ENCODE measurements around the gene KREMEN2.

KREMEN2 gene

DNA sequence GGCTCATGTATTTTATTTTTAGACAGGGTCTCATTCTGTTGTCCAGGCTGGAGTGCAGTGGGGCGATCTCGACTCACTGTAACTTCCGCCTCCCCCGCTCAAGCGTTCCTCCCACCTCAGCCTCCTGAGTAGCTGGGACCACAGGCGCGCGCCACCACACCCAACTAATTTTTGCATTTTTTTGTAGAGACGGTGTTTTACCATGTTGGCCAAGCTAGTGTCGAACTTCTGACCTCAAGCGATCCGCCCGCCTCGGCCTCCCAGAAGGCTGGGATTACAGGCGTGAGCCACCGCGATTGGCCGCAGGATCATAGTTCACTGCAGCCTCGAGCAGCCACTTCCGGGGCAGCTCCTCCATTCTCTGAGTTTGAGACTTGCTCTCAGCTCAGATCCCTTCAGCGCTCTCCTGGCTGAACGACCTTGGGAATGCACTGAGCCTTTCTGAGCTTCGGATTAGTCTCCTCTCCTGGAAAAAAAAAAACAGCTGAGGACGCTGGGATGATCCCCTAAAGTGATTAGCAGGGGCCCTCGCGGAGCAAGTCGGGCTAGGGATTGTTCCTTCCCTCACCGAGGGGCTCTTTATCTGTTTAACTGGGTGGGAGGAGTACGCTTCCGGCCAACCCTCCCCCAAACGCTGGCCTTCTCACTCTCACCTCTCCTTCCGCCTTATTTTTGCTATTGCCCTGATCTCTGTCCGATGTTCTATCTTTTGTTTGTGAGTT lies 17.3 kb downstream of the KREMEN2 start:
- no peak for DNase-seq

GRCh38 chr16:2981899-2982250 lies 17.8 kb downstream of the KREMEN2 start:
- DNase-seq = no peak

DNA sequence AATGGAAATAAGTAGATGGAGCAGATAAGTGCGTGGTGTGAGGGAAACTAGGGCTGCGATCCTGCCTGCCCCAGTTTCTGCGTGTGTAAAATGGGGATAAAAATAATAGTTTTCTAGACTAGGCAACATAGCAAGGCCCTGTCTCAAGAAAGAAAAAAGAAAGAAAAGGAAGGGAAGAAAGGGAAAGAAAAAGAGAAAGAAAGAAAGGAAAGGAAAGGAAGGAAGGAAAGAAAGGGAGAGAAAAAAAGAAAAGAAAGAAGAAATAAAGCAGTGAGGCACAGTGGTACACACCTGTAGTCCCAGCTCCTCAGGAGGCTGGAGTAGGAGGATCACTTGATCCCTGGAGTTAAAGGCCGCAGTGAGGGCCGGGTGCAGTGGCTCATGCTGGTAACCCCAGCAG lies 18.3 kb downstream of the KREMEN2 start:
- no peak for DNase-seq

- DNase-seq = peak; percentile 88
These were observed 19.6 kb downstream of the KREMEN2 start for GRCh38 chr16:2983706-2984136.

DNA sequence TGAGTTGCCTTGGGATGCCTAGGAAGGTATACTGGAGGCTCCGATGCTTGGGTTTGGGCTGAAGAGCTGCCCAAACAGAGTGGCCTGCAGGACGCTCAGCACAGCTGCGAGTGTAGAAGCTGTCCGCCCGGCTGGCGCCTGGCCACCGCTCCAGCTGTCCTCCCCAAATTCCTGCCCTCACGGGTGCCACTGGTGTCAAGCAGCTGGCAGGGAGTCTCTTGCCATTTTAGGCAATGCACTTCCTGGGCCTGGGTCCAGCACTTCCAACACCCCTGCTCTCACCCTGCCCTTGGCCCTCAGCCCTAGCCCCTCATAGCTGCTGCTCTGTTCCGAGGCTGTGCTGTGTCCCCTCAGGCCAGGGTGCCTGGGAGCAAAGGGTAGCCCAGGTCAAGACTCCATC lies 21.4 kb downstream of the KREMEN2 start:
- DNase-seq = no peak

- no peak for DNase-seq
These were observed 21.8 kb downstream of the KREMEN2 start for GRCh38 chr16:2985893-2986355.

- DNase-seq = no peak
These were observed 22.6 kb downstream of the KREMEN2 start for GRCh38 chr16:2986623-2987188.

DNA sequence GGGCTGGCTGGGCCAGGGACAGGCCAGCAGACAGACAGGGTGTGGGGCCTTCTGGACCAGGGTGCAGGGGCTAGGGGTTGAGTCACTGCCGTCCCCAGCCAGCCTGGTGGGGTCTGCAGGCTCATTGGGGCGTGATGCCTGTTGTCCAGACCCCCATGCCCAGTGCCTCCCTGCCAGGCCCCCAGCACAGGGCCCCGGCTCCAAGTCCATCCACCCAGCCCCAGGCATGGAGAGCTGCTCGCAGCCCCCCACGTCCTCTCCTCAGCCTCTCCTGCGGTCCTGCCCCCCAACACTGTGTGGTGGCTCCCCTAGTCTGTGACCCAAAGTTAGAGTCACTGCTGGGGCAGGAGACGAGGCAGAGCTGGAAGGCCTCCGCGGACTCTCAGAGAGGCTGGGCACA lies 23.2 kb downstream of the KREMEN2 start:
- no peak for DNase-seq

- peak; percentile 34 for DNase-seq
These were observed 23.8 kb downstream of the KREMEN2 start for GRCh38 chr16:2987833-2988232.

GRCh38 chr16:2988590-2989099 lies 24.6 kb downstream of the KREMEN2 start:
- DNase-seq = no peak

- no peak for DNase-seq
These were observed 26.8 kb downstream of the KREMEN2 start for GRCh38 chr16:2990891-2991290.

DNA sequence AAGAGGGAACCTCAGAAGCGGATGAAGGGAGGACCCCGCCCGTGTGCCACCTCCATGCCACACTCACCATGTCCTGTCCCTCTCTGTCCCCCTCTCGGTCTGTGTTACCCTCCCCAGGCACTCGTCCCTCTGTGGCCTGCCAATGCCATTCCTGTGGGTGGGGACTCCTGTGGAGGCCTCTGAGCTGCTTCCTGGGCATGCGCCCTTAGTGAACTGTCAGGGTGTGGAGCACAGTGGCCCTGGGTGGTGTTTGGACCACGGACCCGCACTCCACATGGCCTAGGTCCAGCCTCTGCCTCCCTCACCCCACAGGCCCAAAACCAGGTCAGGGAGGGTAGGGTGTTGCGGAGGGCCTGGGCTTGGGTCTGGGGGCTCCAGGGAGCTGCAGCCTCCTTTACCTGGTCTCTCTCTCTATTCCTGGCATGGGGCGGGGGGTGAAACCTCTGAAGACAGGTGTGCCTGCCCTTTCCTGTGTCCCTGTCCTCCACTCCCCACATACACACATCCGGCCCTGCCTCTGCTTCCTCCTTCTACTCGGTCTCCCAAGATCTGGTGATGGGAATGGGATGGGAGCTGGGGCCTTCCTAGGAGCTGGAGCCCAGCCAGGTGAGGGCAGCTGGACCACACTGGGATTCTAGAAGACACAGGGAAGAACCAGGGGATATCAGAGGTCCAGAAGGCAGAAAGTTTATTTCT lies 27.6 kb downstream of the KREMEN2 start:
- no peak for DNase-seq

GRCh38 chr16:2992383-2993081 lies 28.5 kb downstream of the KREMEN2 start:
- no peak for DNase-seq

DNA sequence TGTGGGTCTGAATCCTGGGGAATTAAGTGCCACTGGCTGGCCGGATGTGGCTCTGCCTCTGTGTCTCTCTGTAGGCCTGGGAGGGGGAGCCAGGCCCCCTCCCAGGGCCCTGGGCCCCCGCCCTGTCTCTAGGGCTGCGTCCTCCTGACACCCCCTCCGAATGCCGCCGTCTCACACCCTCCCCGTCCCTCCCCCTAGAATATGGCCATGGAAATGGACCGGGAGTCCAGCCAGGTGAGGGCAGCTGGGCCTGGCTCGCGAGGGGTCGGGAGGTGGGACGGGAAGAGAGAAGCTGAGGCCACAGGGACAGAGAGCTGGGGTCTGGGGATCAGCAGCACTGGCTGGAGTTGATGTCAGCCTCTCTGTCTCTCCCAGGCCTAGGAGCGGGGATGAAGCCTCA lies 32.2 kb downstream of the KREMEN2 start:
- DNase-seq = no peak

- DNase-seq = no peak
These were observed 35.9 kb downstream of the KREMEN2 start for GRCh38 chr16:2999929-3000328.

GRCh38 chr16:3000540-3000939 lies 36.5 kb downstream of the KREMEN2 start:
- DNase-seq = no peak

- no peak for DNase-seq
These were observed 37.2 kb downstream of the KREMEN2 start for GRCh38 chr16:3001316-3001715.

GRCh38 chr16:3003582-3004270 lies 39.7 kb downstream of the KREMEN2 start:
- peak; percentile 100 for DNase-seq

- DNase-seq = peak; percentile 59
These were observed 40.2 kb downstream of the KREMEN2 start for GRCh38 chr16:3004319-3004718.

GRCh38 chr16:3004781-3005284 lies 40.8 kb downstream of the KREMEN2 start:
- peak; percentile 63 for DNase-seq

DNA sequence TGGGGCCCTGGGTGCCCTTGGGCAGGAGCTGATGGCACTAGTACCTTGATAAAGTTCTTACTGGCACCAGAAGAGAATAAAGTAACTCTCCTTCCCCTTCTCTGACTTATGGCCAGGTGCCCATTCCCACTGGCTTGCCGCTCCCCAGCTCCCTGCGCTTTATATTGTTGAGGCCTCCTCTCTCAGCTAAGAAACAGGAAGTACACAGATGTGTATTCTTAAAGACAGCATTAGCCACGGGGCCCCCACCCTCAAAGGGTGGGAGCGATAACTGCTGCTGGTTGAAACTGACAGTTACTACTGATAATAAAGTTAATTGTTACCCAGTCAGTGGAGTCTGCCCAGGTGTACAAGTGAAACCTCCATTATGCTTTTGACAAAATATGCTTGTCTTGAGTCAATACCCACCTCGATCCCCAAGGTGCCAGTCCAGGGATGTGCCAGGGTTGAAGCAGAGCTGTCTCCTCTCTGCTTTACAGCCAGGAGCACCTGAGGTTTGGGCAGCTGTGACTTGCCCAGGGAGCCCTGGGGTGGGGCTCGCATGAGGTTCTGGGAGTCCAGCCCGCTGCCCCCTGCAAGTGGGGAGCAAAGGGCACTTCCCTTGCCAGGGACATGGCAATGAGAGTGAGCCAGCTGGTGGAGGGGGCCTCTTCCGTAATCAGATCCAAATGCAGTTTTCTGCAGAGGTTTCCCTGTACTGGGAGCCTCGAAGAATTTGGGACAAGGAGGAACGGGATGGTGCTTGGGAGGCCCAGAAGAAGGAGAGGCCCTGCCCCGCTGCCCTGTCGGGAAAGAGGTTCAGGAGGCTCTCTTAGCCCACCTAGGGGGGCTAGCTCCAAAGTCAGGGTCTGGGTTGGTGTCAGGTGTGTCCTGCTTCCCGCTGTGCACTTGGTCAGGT lies 43.2 kb downstream of the KREMEN2 start:
- DNase-seq = peak; percentile 89
